ENCODE results near the gene CCDC194.

DNA sequence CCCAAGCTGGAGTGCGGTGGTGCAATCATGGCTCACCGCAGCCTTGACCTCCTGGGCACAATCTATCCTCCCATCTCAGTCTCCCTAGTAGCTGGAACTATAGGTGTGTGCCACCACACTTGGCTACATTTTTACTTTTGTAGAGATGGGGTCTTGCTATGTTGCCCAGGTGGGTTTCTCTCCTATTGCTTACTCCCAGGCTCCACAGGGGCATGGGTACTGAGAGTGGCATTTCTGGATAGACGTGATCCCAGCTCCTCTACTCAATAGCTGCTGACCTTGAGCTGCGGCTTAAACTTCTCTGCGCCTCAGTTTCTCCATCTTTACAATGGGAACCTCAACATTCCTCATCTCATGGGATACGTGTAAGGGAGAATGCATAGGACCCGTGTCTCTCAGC lies 37.4 kb upstream of the CCDC194 start:
- TF ChIP-seq CTCF (IDR thresholded peaks at IDR 0.05), result no peak
- TF ChIP-seq POLR2A (IDR thresholded peaks at IDR 0.05), result no peak
